Esophagus (tissue), 2 donors: ENCODE measurements around the gene PSMC3IP. TPM values are rescaled to one million over a fixed set of nuclear protein-coding genes. Genes with fewer than 3 reads are reported as not detected.
A peak's percentile ranks its signal among the peaks of the same experiment; 100 is the strongest.
"Not testable (repeated sequence)": the region's sequence is repeated elsewhere in the genome, so short reads cannot be mapped to it uniquely, and the experiment has no call there.

Experiments used
- H3K27ac ChIP-seq, 2 donors: one replicate each; pipeline ENCODE4 v1.5.1; 2013; ENCODE audit warnings: low read depth in 2 of 2, mild to moderate bottlenecking in 2 of 2, inconsistent platforms in 1 of 2, low read length in 1 of 2, moderate library complexity in 1 of 2
- H3K27me3 ChIP-seq, 2 donors: one replicate each; pipeline ENCODE4 v1.6.1; 2013; ENCODE audit warnings: low read length in 2 of 2, control low read depth in 1 of 2, mild to moderate bottlenecking in 1 of 2; ENCODE audit not compliant: insufficient read depth in 2 of 2, control insufficient read depth in 1 of 2
- H3K36me3 ChIP-seq, 2 donors: one replicate each; pipeline ENCODE4 v1.6.1; 2013; ENCODE audit warnings: low read length in 1 of 2; ENCODE audit not compliant: control insufficient read depth in 2 of 2, insufficient read depth in 2 of 2
- H3K4me1 ChIP-seq, 2 donors: one replicate each; pipeline ENCODE4 v1.6.1; 2013; ENCODE audit warnings: low read length in 1 of 2; ENCODE audit not compliant: control insufficient read depth in 2 of 2, insufficient read depth in 2 of 2
- H3K4me3 ChIP-seq, 2 donors: one replicate each; pipeline ENCODE4 v1.5.1; 2013; ENCODE audit warnings: low read length in 2 of 2, mild to moderate bottlenecking in 2 of 2, low read depth in 1 of 2, moderate library complexity in 1 of 2
- H3K9me3 ChIP-seq, 2 donors: one replicate each; pipeline ENCODE4 v1.6.1; 2013; ENCODE audit warnings: mild to moderate bottlenecking in 2 of 2, low read depth in 1 of 2, low read length in 1 of 2, moderate library complexity in 1 of 2; ENCODE audit not compliant: control insufficient read depth in 2 of 2, insufficient read depth in 1 of 2
- WGBS, 2 donors: extraction: QIAGEN DNeasy Blood & Tissue Kit; methylation state at CpG; one replicate each; pipeline ENCODE4 v1.1.7; 2013; 5-methylcytosine and 5-hydroxymethylcytosine counted together
- polyA plus RNA-seq, 2 donors: library from polyadenylated mRNA; stranded (reverse); fragments of 200-250 nt; gene quantifications; one replicate each; pipeline ENCODE4 v1.2.3, GENCODE V29; 2013
- donor health status: healthy with polysubstance abuse.
- donor health status: Bipolar disorder and iron deficiency.

The PSMC3IP gene
- polyA plus RNA-seq, 2 donors: 6.4 to 7.2 TPM

DNA sequence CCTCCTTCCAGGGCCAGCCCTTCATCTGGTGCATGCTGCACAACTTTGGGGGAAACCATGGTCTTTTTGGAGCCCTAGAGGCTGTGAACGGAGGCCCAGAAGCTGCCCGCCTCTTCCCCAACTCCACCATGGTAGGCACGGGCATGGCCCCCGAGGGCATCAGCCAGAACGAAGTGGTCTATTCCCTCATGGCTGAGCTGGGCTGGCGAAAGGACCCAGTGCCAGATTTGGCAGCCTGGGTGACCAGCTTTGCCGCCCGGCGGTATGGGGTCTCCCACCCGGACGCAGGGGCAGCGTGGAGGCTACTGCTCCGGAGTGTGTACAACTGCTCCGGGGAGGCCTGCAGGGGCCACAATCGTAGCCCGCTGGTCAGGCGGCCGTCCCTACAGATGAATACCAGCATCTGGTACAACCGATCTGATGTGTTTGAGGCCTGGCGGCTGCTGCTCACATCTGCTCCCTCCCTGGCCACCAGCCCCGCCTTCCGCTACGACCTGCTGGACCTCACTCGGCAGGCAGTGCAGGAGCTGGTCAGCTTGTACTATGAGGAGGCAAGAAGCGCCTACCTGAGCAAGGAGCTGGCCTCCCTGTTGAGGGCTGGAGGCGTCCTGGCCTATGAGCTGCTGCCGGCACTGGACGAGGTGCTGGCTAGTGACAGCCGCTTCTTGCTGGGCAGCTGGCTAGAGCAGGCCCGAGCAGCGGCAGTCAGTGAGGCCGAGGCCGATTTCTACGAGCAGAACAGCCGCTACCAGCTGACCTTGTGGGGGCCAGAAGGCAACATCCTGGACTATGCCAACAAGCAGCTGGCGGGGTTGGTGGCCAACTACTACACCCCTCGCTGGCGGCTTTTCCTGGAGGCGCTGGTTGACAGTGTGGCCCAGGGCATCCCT lies 34.1 kb downstream of the PSMC3IP start:
- Histone ChIP-seq H3K27me3 (no peaks in the 10 kb centered on the region), H3K36me3 (peaks cover 4 to 31% of the 10 kb centered on the region in 2 donors), H3K4me3 (no peak overlapping the region), H3K9me3 (no peaks in the 10 kb centered on the region), H3K4me1 (peaks cover 3 to 11% of the 10 kb centered on the region in 2 donors), H3K27ac (no peak overlapping the region)
- WGBS, 2 donors: 92% methylated on average over 39 of the region's 39 CpGs

DNA sequence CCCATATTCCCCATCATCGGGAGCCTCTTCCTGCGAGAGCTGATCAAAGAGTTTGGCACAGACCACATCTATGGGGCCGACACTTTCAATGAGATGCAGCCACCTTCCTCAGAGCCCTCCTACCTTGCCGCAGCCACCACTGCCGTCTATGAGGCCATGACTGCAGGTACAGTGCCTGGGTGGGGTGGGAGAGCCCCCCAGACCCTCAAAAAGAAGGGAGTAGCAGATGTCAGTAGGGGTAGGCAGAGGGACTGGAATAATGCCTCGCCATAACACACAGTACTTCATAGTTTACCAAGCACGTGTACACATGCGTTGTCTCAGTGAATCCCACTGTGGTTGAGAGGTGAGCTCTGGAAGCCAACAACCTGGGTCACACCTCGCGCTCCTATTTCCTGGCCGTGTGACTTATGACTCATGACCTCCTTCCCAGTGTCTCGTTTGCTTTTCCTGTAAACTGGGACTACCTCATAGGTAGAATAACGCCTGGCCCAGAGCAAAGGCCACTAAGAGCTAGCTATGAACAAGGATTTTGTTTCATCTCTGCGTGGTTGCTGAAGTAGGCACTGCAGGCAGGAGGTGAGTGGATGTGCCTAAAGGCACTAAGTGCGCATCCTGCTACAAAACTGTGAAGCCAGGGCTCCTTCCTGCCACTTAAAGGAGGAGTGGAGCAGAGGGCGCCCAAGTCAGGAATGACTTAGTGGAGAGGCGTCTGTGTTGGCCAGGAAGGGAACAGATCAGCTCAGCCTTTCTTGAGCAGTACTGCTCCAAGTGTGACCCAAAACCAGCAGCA lies 36.3 kb downstream of the PSMC3IP start:
- WGBS, 2 donors: 67% methylated on average over 17 of the region's 17 CpGs

DNA sequence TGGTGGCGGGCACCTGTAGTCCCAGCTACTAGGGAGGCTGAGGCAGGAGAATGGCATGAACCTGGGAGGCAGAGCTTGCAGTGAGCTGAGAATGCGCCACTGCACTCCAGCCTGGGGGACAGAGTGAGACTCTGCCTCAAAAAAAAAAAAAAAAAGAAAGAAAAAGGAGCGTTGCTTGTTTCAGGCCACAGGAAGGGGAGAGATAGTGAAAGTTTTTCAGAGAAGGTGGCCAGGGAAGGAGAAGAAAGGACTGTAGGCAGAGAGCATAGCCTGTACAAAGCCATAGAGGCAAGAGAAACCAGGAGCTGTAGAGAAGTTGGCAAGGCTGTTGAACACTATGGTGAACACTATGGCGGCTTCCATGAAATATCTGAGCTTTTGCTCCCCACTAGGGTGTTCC lies 37.0 kb downstream of the PSMC3IP start:
- 76 to 91% methylated on average over 4 of the region's 4 CpGs for WGBS, 2 donors
- not testable (repeated sequence) for H3K4me3 ChIP-seq, H3K27me3 ChIP-seq, H3K27ac ChIP-seq, H3K9me3 ChIP-seq
- Histone ChIP-seq H3K4me1 (peaks cover 2 to 15% of the 10 kb centered on the region in 2 donors), H3K36me3 (peaks cover 4 to 37% of the 10 kb centered on the region in 2 donors)

More for the DNA sequence above, 36.3 kb downstream of the PSMC3IP start:
- Histone ChIP-seq H3K27ac (peak overlapping the region; percentile 29 to 57), H3K4me1 (peaks cover 2 to 14% of the 10 kb centered on the region in 2 donors), H3K27me3 (no peaks in the 10 kb centered on the region), H3K36me3 (peaks cover 4 to 37% of the 10 kb centered on the region in 2 donors), H3K9me3 (no peaks in the 10 kb centered on the region), H3K4me3 (no peak overlapping the region)

DNA sequence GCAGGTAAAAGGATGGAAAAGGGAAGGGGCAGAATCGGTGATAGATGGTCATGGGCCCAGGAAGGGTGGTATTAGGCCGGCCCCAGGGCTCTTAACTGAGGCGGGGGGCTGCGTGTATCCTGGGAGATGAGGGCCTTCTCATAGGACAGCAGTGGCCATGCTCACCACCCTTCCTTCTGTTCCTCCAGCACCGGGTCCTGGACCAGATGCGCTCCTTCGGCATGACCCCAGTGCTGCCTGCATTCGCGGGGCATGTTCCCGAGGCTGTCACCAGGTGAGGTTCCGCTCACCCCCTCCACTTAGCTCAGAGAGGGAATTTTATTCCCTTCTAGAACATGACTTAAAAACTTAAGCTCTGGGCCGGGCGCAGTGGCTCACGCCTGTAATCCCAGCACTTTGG lies 39.0 kb downstream of the PSMC3IP start:
- Histone ChIP-seq H3K9me3 (no peaks in the 10 kb centered on the region), H3K27me3 (no peaks in the 10 kb centered on the region), H3K27ac (no peak overlapping the region), H3K36me3 (peaks cover 4 to 31% of the 10 kb centered on the region in 2 donors), H3K4me1 (peaks cover 2 to 18% of the 10 kb centered on the region in 2 donors), H3K4me3 (no peak overlapping the region)
- WGBS, 2 donors: 93 to 94% methylated on average over 14 of the region's 14 CpGs

DNA sequence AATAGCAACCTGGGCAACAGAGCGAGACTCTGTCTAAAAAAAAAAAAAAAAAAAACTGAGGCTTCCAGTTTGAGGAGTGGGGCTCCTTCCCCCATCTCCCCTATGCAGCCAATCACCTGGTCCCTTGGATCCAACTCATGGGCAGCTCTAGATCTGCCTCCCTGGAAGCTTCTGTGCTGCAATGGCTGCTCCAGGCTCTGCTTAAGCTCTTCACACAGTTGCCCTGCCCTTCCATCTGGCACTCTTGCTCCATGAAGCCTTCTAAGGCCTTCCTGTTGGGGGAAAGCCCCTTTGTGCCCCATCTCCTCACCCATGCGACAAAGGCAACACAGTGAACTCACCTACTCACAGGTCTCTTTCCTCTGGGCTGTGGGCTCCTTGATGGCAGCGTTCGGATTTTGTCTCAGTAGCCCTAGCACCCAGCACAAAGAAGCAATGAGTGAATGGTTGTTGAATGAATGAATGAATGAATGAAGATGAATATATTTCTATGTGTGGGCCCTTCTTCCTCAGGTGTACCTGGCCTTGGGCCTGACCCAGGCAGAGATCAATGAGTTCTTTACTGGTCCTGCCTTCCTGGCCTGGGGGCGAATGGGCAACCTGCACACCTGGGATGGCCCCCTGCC lies 39.6 kb downstream of the PSMC3IP start:
- WGBS, 2 donors: 95% methylated on average over 5 of the region's 5 CpGs
- Histone ChIP-seq H3K36me3 (peaks cover 4 to 27% of the 10 kb centered on the region in 2 donors), H3K9me3 (no peaks in the 10 kb centered on the region), H3K4me3 (no peak overlapping the region), H3K27ac (no peak overlapping the region), H3K4me1 (peaks cover 2 to 18% of the 10 kb centered on the region in 2 donors), H3K27me3 (no peaks in the 10 kb centered on the region)

DNA sequence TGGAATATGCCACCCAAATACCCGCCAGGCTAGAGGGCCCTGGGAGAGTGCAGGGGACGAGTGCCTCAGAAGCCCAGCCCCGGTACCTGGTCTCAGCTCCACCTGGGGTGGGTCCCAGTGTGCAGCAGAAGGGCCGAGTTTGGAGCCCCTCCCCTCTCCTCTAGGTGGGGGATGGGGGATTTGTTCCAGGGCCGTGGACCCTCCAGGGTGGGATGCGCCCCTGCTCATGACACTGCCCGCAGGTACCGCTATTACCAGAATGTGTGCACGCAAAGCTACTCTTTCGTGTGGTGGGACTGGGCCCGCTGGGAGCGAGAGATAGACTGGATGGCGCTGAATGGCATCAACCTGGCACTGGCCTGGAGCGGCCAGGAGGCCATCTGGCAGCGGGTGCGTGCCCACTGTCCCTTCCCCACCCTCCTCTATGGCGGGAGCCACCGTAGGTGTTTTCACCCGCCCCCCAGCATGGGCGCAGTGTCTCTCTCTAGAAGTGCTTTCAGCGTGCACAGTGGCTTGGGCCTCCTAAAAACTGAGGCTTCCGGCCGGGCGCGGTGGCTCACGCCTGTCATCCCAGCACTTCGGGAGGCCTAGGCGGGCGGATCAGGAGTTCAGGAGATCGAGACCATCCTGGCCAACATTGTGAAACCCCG lies 40.2 kb downstream of the PSMC3IP start:
- no peaks in the 10 kb centered on the region for H3K27me3 ChIP-seq
- 84 to 86% methylated on average over 30 of the region's 31 CpGs for WGBS, 2 donors
- peaks cover 4 to 21% of the 10 kb centered on the region in 2 donors for H3K36me3 ChIP-seq
- H3K4me3 ChIP-seq: peak overlapping the region; percentile 75 to 86
- peak overlapping the region; percentile 92 to 96 for H3K27ac ChIP-seq
- no peaks in the 10 kb centered on the region for H3K9me3 ChIP-seq
- peaks cover 2 to 18% of the 10 kb centered on the region in 2 donors for H3K4me1 ChIP-seq

DNA sequence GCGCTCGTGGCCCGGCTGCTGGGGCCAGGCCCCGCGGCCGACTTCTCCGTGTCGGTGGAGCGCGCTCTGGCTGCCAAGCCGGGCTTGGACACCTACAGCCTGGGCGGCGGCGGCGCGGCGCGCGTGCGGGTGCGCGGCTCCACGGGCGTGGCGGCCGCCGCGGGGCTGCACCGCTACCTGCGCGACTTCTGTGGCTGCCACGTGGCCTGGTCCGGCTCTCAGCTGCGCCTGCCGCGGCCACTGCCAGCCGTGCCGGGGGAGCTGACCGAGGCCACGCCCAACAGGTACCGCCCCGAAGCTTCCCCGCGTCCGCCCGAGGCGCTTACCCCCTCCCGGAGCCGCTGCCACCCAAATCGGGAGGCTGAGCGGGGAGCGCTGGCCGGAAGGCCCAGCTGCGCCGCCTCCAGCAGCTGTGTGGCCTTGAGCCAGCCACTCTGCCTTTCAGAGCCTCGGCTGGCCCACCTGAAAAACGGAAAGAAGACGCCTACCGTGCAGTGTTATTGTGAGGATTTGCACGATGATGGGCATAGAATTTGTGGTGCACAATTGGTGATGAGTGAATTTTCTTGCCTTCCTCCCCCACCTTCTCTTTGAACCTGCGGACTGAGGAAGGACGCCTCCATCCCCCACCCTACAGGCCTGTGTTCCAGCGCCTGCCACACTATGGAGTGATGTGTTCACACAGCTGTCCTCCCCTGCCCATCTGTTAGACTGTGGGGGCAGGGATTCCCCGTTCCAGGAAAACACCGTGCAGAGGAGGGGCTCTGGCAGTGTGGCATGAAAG lies 41.0 kb downstream of the PSMC3IP start:
- H3K4me3 ChIP-seq: peak overlapping the region; percentile 75 to 86
- WGBS, 2 donors: 0 to 1% methylated on average over 47 to 65 of the region's 65 CpGs
- no peaks in the 10 kb centered on the region for H3K27me3 ChIP-seq
- H3K4me1 ChIP-seq: peaks cover 2 to 17% of the 10 kb centered on the region in 2 donors
- H3K36me3 ChIP-seq: peaks cover 4 to 18% of the 10 kb centered on the region in 2 donors
- H3K9me3 ChIP-seq: no peaks in the 10 kb centered on the region
- peak overlapping the region; percentile 92 to 96 for H3K27ac ChIP-seq

DNA sequence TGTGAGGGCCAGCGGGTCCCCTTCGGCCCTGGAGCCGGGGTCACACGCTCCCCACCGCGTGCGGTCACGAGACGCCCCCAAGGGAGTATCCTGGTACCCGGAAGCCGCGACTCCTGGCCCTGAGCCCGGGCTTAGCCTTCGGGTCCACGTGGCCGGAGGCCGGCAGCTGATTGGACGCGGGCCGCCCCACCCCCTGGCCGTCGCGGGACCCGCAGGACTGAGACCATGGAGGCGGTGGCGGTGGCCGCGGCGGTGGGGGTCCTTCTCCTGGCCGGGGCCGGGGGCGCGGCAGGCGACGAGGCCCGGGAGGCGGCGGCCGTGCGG lies 41.5 kb downstream of the PSMC3IP start, which contains the start of gene NAGLU:
TSS of gene NAGLU (plus strand) at position 194 of the 324 bp plus-strand sequence. CDS start at position 226, 32 bp downstream.
- H3K4me3 ChIP-seq: peak within 1 kb of the TSS; percentile 75 to 86
- WGBS, 2 donors: 0% methylated on average over 19 to 40 of the region's 40 CpGs
- H3K9me3 ChIP-seq: no peaks in the 10 kb centered on the region
- peaks cover 2 to 17% of the 10 kb centered on the region in 2 donors for H3K36me3 ChIP-seq
- H3K27me3 ChIP-seq: no peaks in the 10 kb centered on the region
- peaks cover 2 to 19% of the 10 kb centered on the region in 2 donors for H3K4me1 ChIP-seq
- peak within 1 kb of the TSS; percentile 92 to 96 for H3K27ac ChIP-seq
